GM23338 (cell line): Measurements from ENCODE around the gene NAA15. TPM values are rescaled to one million over a fixed set of nuclear protein-coding genes. Genes with fewer than 3 reads are reported as not detected.

ENCODE experiments used
- ATAC-seq: fragments of 200-7000 bp; cut with Tn5 transposase; 3 replicates; pipeline ENCODE4 v1.9.1; 2020
- DNase-seq: peaks from one replicate; pipeline ENCODE4 v3.0.0-alpha.2; 2015; ENCODE audit warnings: low spot score
- H2AFZ ChIP-seq: fragments of 200-600 bp; sonication (generic); 2 replicates; pipeline ENCODE4 v1.8.0; 2016; ENCODE audit warnings: antibody characterized with exemption, mild to moderate bottlenecking, moderate library complexity
- H3F3A ChIP-seq: fragments of 200-600 bp; sonication (generic); replicated peaks from 2 replicates; pipeline ENCODE4 v1.8.0; 2017; ENCODE audit warnings: antibody characterized with exemption, mixed run types, low read depth
- H3K27ac ChIP-seq: fragments of 200-600 bp; sonication (generic); 2 replicates; pipeline ENCODE4 v1.6.1; 2016; ENCODE audit warnings: low read depth
- H3K27me3 ChIP-seq: fragments of 200-600 bp; sonication (generic); 2 replicates; pipeline ENCODE4 v1.8.0; 2016; ENCODE audit warnings: mild to moderate bottlenecking, mixed run types, moderate library complexity; ENCODE audit not compliant: insufficient read depth
- H3K36me3 ChIP-seq: fragments of 200-600 bp; sonication (generic); 2 replicates; pipeline ENCODE4 v1.8.0; 2016; ENCODE audit warnings: mild to moderate bottlenecking; ENCODE audit not compliant: insufficient read depth
- H3K4me1 ChIP-seq: fragments of 200-600 bp; sonication (generic); 2 replicates; pipeline ENCODE4 v1.8.0; 2016; ENCODE audit warnings: mild to moderate bottlenecking, moderate library complexity; ENCODE audit not compliant: insufficient read depth
- H3K4me2 ChIP-seq: fragments of 200-600 bp; sonication (generic); 2 replicates; pipeline ENCODE4 v1.7.1; 2017; ENCODE audit warnings: mixed run types
- H3K4me3 ChIP-seq: fragments of 200-600 bp; sonication (generic); 2 replicates; pipeline ENCODE4 v1.6.1; 2016; ENCODE audit warnings: mixed run types
- H3K79me2 ChIP-seq: fragments of 200-600 bp; sonication (generic); replicated peaks from 2 replicates; pipeline ENCODE4 v1.8.0; 2017; ENCODE audit warnings: mild to moderate bottlenecking; ENCODE audit not compliant: insufficient read depth
- H3K9me2 ChIP-seq: fragments of 200-600 bp; sonication (generic); 2 replicates; pipeline ENCODE4 v1.8.0; 2017; ENCODE audit not compliant: insufficient read depth
- H4K20me1 ChIP-seq: fragments of 200-600 bp; sonication (generic); replicated peaks from 2 replicates; pipeline ENCODE4 v1.8.0; 2017; ENCODE audit warnings: mild to moderate bottlenecking; ENCODE audit not compliant: insufficient read depth
- H3K27ac Mint-ChIP-seq: 2 replicates; pipeline ENCODE4 v1.8.0; 2020; ENCODE audit warnings: inconsistent platforms, mild to moderate bottlenecking, moderate library complexity, mixed read lengths
- H3K27me3 Mint-ChIP-seq: 3 replicates; pipeline ENCODE4 v1.8.0; 2022; ENCODE audit warnings: low read depth, mild to moderate bottlenecking, moderate library complexity, mixed read lengths, inconsistent platforms; ENCODE audit not compliant: insufficient read depth, poor library complexity
- H3K36me3 Mint-ChIP-seq: 3 replicates; pipeline ENCODE4 v1.8.0; 2021; ENCODE audit warnings: low read depth, mild to moderate bottlenecking, inconsistent platforms, moderate library complexity, mixed read lengths
- H3K4me1 Mint-ChIP-seq: 3 replicates; pipeline ENCODE4 v1.8.0; 2020; ENCODE audit warnings: mild to moderate bottlenecking, inconsistent platforms, mixed read lengths
- H3K4me3 Mint-ChIP-seq: 3 replicates; pipeline ENCODE4 v1.8.0; 2021; ENCODE audit warnings: moderate library complexity, mild to moderate bottlenecking, inconsistent platforms, mixed read lengths
- H3K9me3 Mint-ChIP-seq: 3 replicates; pipeline ENCODE4 v1.8.0; 2020; ENCODE audit warnings: moderate library complexity, mild to moderate bottlenecking, inconsistent platforms, mixed read lengths
- CREB1 ChIP-seq: fragments of 250-450 bp; sonication (Bioruptor Pico); IDR thresholded peaks from 2 replicates; pipeline ENCODE4 v1.5.0; 2020; ENCODE audit warnings: low read depth, mild to moderate bottlenecking, moderate library complexity
- EZH2 ChIP-seq: fragments of 200-600 bp; sonication (generic); IDR thresholded peaks from one replicate; pipeline ENCODE4 v1.8.0; 2017; ENCODE audit warnings: antibody characterized with exemption, mild to moderate bottlenecking, low read depth; ENCODE audit not compliant: unreplicated experiment
- EZH2phosphoT487 ChIP-seq: fragments of 200-600 bp; sonication (generic); IDR thresholded peaks from one replicate; pipeline ENCODE4 v1.8.1; 2018; ENCODE audit warnings: antibody characterized with exemption; ENCODE audit not compliant: unreplicated experiment
- JUNB ChIP-seq: IDR thresholded peaks from one replicate; pipeline ENCODE4 v1.6.1; 2016; ENCODE audit warnings: antibody characterized with exemption; ENCODE audit not compliant: unreplicated experiment
- NANOG ChIP-seq: IDR thresholded peaks from 2 replicates; pipeline ENCODE4 v1.6.1; 2016; ENCODE audit warnings: antibody characterized with exemption, borderline replicate concordance
- POLR2AphosphoS5 ChIP-seq: IDR thresholded peaks from 2 replicates; pipeline ENCODE4 v1.6.1; 2016; ENCODE audit warnings: antibody characterized with exemption, low read depth
- STAT1 ChIP-seq: IDR thresholded peaks from one replicate; pipeline ENCODE4 v1.6.1; 2016; ENCODE audit warnings: antibody characterized with exemption; ENCODE audit not compliant: unreplicated experiment
- ZNF331 ChIP-seq: fragments of 250-450 bp; sonication (Bioruptor Pico); IDR thresholded peaks from 2 replicates; pipeline ENCODE4 v1.5.0; 2020; ENCODE audit warnings: low read depth, mild to moderate bottlenecking, moderate library complexity
- polyA plus RNA-seq: library from polyadenylated mRNA; unstranded; fragments of >200 nt; fragmentation: Nextera tagmentation; extraction: Ambion mirVana; gene quantifications from 2 replicates; pipeline ENCODE4 v1.2.1, GENCODE V29; 2016
- total RNA-seq: library from RNA; depleted of rRNA; stranded (reverse); fragments of >200 nt; shearing (Covaris generic); gene quantifications from 2 replicates; pipeline ENCODE4 v1.2.3, GENCODE V29; 2014
- TF ChIP-seq, protein P1 (sequence below): IDR thresholded peaks from one replicate; pipeline ENCODE4 v1.6.1; 2018; ENCODE audit warnings: antibody characterized with exemption; ENCODE audit not compliant: unreplicated experiment
- TF ChIP-seq, protein P2 (sequence below), 2 experiments: fragments of 200-600 bp in 1 of 2; sonication (generic) in 1 of 2; conservative IDR thresholded peaks; 2 replicates each; pipeline versions ENCODE4 v1.5.1 to v1.6.1; 2016 to 2017; ENCODE audit warnings: antibody characterized with exemption in 2 of 2, low read depth in 2 of 2, mild to moderate bottlenecking in 2 of 2, moderate library complexity in 1 of 2
- TF ChIP-seq, protein P3 (sequence below): IDR thresholded peaks from 2 replicates; pipeline ENCODE4 v1.6.1; 2016; ENCODE audit warnings: antibody characterized with exemption

Gene NAA15
- total and polyA plus RNA-seq, 2 experiments from 2014 or later = 80.1 to 101 TPM

DNA sequence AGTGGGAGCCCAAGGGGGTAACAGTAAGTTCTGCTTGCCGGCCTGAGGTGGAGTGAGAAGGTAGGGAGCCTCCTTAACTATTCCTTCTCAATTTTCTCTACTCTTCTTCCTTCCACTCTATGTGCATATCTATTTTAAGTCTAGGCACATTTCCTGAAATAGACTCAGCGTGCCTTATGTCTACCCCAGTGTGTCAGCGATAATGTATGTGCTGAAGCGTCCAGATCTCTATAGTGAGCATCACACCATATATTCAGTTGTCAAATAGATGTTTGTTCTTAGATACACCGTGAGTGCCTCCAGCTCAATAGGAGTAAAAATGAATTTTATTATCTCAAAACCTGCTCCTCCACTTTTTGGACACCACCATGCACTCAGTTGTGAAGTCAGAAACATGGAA, 101.1 kb downstream of the NAA15 start:
- H3K4me1 Mint-ChIP-seq = peaks cover 7% of the 10 kb centered on the region; the same call in 2 of the 3 replicates

More for the DNA sequence above, 101.1 kb downstream of the NAA15 start:
- H3K36me3 ChIP-seq = no peaks in the 10 kb centered on the region
- Mint-ChIP-seq H3K36me3 (no peaks in the 10 kb centered on the region; the same call in 2 of the 3 replicates), H3K27me3 (no peaks in the 10 kb centered on the region), H3K27ac (no peak overlapping the region), H3K4me3 (no peak overlapping the region), H3K9me3 (no peaks in the 10 kb centered on the region; the same call in 2 of the 3 replicates)
- TF ChIP-seq, protein P1, sequence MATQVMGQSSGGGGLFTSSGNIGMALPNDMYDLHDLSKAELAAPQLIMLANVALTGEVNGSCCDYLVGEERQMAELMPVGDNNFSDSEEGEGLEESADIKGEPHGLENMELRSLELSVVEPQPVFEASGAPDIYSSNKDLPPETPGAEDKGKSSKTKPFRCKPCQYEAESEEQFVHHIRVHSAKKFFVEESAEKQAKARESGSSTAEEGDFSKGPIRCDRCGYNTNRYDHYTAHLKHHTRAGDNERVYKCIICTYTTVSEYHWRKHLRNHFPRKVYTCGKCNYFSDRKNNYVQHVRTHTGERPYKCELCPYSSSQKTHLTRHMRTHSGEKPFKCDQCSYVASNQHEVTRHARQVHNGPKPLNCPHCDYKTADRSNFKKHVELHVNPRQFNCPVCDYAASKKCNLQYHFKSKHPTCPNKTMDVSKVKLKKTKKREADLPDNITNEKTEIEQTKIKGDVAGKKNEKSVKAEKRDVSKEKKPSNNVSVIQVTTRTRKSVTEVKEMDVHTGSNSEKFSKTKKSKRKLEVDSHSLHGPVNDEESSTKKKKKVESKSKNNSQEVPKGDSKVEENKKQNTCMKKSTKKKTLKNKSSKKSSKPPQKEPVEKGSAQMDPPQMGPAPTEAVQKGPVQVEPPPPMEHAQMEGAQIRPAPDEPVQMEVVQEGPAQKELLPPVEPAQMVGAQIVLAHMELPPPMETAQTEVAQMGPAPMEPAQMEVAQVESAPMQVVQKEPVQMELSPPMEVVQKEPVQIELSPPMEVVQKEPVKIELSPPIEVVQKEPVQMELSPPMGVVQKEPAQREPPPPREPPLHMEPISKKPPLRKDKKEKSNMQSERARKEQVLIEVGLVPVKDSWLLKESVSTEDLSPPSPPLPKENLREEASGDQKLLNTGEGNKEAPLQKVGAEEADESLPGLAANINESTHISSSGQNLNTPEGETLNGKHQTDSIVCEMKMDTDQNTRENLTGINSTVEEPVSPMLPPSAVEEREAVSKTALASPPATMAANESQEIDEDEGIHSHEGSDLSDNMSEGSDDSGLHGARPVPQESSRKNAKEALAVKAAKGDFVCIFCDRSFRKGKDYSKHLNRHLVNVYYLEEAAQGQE = no peak
- no peak for TF ChIP-seq CREB1 (CRISPR knock-in tag)
- TF ChIP-seq ZNF331 (CRISPR knock-in tag) = no peak
- TF ChIP-seq, protein P2, sequence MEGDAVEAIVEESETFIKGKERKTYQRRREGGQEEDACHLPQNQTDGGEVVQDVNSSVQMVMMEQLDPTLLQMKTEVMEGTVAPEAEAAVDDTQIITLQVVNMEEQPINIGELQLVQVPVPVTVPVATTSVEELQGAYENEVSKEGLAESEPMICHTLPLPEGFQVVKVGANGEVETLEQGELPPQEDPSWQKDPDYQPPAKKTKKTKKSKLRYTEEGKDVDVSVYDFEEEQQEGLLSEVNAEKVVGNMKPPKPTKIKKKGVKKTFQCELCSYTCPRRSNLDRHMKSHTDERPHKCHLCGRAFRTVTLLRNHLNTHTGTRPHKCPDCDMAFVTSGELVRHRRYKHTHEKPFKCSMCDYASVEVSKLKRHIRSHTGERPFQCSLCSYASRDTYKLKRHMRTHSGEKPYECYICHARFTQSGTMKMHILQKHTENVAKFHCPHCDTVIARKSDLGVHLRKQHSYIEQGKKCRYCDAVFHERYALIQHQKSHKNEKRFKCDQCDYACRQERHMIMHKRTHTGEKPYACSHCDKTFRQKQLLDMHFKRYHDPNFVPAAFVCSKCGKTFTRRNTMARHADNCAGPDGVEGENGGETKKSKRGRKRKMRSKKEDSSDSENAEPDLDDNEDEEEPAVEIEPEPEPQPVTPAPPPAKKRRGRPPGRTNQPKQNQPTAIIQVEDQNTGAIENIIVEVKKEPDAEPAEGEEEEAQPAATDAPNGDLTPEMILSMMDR (conservative IDR thresholded peaks at IDR 0.05; ENCODE audit: low read depth in 2 of 2) = no peak
- TF ChIP-seq NANOG = no peak
- TF ChIP-seq JUNB = no peak
- TF ChIP-seq POLR2AphosphoS5 = no peak
- TF ChIP-seq EZH2phosphoT487 = no peak
- no peak for TF ChIP-seq EZH2
- TF ChIP-seq, protein P3, sequence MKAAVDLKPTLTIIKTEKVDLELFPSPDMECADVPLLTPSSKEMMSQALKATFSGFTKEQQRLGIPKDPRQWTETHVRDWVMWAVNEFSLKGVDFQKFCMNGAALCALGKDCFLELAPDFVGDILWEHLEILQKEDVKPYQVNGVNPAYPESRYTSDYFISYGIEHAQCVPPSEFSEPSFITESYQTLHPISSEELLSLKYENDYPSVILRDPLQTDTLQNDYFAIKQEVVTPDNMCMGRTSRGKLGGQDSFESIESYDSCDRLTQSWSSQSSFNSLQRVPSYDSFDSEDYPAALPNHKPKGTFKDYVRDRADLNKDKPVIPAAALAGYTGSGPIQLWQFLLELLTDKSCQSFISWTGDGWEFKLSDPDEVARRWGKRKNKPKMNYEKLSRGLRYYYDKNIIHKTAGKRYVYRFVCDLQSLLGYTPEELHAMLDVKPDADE = no peak
- TF ChIP-seq STAT1 = no peak
- 0 out of 2 replicates have a peak, but pooled peaks cover 3% of the 10 kb centered on the region for H4K20me1 ChIP-seq
- no peaks in the 10 kb centered on the region for H3K79me2 ChIP-seq
- H3K4me2 ChIP-seq = no peak overlapping the region
- H3K4me3 ChIP-seq = no peak overlapping the region
- H2AFZ ChIP-seq = no peak overlapping the region
- no peaks in the 10 kb centered on the region for H3K27me3 ChIP-seq
- DNase-seq (no peak), ATAC-seq (no peak)
- no peaks in the 10 kb centered on the region for H3K9me2 ChIP-seq
- H3F3A ChIP-seq = no peaks in the 10 kb centered on the region
- H3K27ac ChIP-seq = no peak overlapping the region
- H3K4me1 ChIP-seq = no peaks in the 10 kb centered on the region
